ENCODE measurements around the gene PRR13. TPM values are rescaled to one million over a fixed set of nuclear protein-coding genes. Genes with fewer than 3 reads are reported as not detected.

PRR13 gene
- total RNA-seq, 4 donors from 2014 or later, result 175 to 307 (median 261) TPM

- Histone ChIP-seq H3K27me3 (no peaks in the 10 kb centered on the region), H3K4me3 (no peak overlapping the region), H3K9me3 (no peaks in the 10 kb centered on the region), H3K27ac (peak overlapping the region in 3 of 4 donors; percentile 2 to 56 (median 47)), H3K36me3 (peaks cover 0 to 30% (median 10%) of the 10 kb centered on the region in 4 donors), H3K4me1 (peaks cover 0 to 11% (median 7%) of the 10 kb centered on the region in 4 donors)
- intact Hi-C loops (cut with DNase I; ENCODE audit: low total_unique reads), result no loop called here
- peak; percentile 44 for DNase-seq
- TF ChIP-seq CTCF (IDR thresholded peaks at IDR 0.05), result no peak
- no peak for TF ChIP-seq POLR2A (IDR thresholded peaks at IDR 0.05)
- TF ChIP-seq POLR2AphosphoS5 (IDR thresholded peaks at IDR 0.05), result peak in 2 of 3 donors; percentile 33 to 35
- TF ChIP-seq EP300 (IDR thresholded peaks at IDR 0.05; ENCODE audit: low read depth), result no peak
- WGBS, 2 donors (ENCODE audit: low coverage in 1 of 2), result 59% methylated on average over 9 of the region's 9 CpGs; no CpG with 5 or more reads in 1 of the 2 donors
- in situ Hi-C loops (cut with MboI; ENCODE audit: low pct_ligation_motif_present in 1 of 4, low pct_unique_long_range_greater_than_20kb in 1 of 4, low sequenced_read_pairs in 3 of 4), result no loop called here
Observed at GRCh38 chr12:53483225-53483978, 41.9 kb downstream of the PRR13 start.

DNA sequence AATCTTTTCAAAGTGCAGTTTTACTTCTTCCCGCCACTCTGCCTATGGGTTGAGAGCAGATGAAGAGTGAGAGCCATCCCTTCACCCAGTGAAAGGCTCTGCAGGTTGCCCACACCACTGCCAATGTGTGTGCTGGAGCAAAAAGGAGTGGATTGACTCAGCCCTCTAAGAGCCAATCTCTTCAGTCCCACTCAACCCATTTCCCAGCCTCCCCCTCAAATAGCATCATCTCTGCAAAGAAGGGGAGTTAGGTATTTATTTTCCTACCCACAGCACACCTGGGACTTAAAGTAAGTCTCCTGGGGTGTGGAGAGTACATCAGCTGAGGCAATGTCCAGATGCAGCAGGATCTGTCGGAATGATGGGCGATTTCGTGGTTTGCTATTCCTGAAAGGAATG, 42.4 kb downstream of the PRR13 start:
- Histone ChIP-seq H3K36me3 (peaks cover 0 to 26% (median 7%) of the 10 kb centered on the region in 4 donors), H3K27ac (peak overlapping the region in 1 of 4 donors; percentile 1), H3K27me3 (no peaks in the 10 kb centered on the region), H3K4me3 (no peak overlapping the region), H3K4me1 (peaks cover 0 to 11% (median 7%) of the 10 kb centered on the region in 4 donors), H3K9me3 (no peaks in the 10 kb centered on the region)
- intact Hi-C loops (cut with DNase I; ENCODE audit: low total_unique reads) (no loop called here), in situ Hi-C loops (cut with MboI; ENCODE audit: low pct_ligation_motif_present in 1 of 4, low pct_unique_long_range_greater_than_20kb in 1 of 4, low sequenced_read_pairs in 3 of 4) (no loop called here)
- no peak for TF ChIP-seq CTCF (IDR thresholded peaks at IDR 0.05)
- no peak for TF ChIP-seq POLR2A (IDR thresholded peaks at IDR 0.05)
- no peak for TF ChIP-seq EP300 (IDR thresholded peaks at IDR 0.05; ENCODE audit: low read depth)
- 95 to 100% methylated on average over 2 to 4 of the region's 4 CpGs for WGBS, 2 donors (ENCODE audit: low coverage in 1 of 2)
- no peak for DNase-seq

DNA sequence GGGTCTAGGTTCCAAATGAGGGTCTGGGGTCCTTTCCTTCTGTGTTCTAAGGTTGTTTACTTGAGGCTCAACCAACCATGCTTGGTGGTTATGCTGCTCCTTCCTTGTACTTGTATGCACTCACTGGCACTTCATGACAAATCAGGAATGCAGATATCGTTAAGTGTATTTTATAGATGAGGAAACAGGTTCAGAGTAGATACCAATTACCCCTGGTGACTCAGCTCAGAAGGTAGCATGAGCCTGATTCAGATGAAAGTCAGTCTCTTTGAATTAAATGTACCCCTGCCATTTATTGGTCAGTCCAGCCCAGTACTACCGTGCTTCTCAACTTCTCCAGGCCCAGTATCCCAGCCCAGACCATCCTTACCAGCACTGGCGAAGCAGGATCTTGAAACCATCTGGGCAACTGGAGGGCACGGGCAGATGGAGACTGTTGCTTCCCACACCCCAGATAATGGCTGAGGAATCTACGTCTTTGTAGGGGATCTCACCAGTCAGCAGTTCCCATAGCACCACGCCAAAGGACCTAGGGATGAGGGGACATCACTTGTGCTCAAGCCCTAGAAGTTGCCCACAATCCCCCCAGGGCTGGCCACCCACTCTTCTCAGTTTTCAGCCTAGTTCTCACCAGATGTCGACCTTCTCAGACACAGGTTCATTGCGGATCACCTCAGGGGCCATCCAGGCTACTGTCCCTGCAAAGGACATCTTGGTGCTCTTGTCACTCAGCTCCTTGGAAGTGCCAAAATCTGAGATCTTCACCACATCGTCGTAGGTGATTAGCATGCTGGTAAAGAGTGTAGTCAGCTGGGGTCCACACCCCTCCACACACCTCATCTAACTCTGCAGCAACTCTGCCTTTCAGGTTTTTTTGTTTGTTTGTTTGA, 43.4 kb downstream of the PRR13 start:
- H3K36me3 ChIP-seq, result peaks cover 0 to 16% (median 4%) of the 10 kb centered on the region in 4 donors
- no peak for DNase-seq
- intact Hi-C loops (cut with DNase I; ENCODE audit: low total_unique reads), result no loop called here
- no peaks in the 10 kb centered on the region for H3K9me3 ChIP-seq
- in situ Hi-C loops (cut with MboI; ENCODE audit: low pct_ligation_motif_present in 1 of 4, low pct_unique_long_range_greater_than_20kb in 1 of 4, low sequenced_read_pairs in 3 of 4), result no loop called here
- peaks cover 0 to 11% (median 7%) of the 10 kb centered on the region in 4 donors for H3K4me1 ChIP-seq
- no peaks in the 10 kb centered on the region for H3K27me3 ChIP-seq
- WGBS, 2 donors (ENCODE audit: low coverage in 1 of 2), result 55 to 79% methylated on average over 2 to 10 of the region's 10 CpGs
- H3K4me3 ChIP-seq, result no peak overlapping the region
- TF ChIP-seq POLR2AphosphoS5 (IDR thresholded peaks at IDR 0.05) (peak in 1 of 3 donors; percentile 12), CTCF (IDR thresholded peaks at IDR 0.05) (no peak), POLR2A (IDR thresholded peaks at IDR 0.05) (no peak), EP300 (IDR thresholded peaks at IDR 0.05; ENCODE audit: low read depth) (no peak)
- peak overlapping the region in 1 of 4 donors; percentile 1 for H3K27ac ChIP-seq

All from transverse colon (tissue), 4 donors.